Measurements from ENCODE around the gene NDUFB8.

DNA sequence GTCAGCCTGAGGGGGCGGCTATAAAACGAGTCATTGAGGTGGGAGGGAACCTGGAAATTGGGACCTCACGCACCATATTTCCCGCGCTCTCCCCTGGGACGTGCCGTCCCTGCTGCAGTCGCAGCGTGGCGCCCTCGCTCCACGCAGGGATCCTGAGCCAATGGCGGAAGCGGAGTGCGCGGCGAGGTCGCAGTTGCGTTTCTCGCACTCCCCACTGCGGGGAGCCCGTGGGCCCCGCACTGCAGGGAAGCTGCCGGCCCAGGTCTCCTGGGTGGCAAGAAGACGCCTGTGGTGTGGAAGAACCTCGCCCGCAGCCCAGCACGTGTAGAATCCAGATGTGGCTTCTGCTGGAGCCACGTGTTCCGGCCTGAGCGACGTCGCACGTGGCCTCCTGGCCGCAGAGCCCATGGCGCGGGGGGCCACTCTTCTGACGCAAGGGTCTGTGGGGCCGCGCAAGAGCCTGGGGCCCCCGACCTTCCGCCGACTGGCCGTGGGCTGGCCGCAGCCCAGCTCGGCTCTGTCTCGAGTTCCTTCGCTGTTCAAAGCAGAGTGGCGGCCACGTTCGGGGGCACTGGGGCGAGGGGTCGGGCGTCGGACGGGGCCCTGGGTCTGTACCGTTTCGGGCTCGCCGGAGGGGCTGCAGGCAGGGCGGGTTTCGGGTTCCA lies 32.5 kb upstream of the NDUFB8 start:
- no peak for TF ChIP-seq POLR2A (IDR thresholded peaks at IDR 0.05)
- TF ChIP-seq, protein P1, sequence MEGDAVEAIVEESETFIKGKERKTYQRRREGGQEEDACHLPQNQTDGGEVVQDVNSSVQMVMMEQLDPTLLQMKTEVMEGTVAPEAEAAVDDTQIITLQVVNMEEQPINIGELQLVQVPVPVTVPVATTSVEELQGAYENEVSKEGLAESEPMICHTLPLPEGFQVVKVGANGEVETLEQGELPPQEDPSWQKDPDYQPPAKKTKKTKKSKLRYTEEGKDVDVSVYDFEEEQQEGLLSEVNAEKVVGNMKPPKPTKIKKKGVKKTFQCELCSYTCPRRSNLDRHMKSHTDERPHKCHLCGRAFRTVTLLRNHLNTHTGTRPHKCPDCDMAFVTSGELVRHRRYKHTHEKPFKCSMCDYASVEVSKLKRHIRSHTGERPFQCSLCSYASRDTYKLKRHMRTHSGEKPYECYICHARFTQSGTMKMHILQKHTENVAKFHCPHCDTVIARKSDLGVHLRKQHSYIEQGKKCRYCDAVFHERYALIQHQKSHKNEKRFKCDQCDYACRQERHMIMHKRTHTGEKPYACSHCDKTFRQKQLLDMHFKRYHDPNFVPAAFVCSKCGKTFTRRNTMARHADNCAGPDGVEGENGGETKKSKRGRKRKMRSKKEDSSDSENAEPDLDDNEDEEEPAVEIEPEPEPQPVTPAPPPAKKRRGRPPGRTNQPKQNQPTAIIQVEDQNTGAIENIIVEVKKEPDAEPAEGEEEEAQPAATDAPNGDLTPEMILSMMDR (IDR thresholded peaks at IDR 0.05) = peak in 2 of 3 donors; percentile 52 to 75
- no peak for TF ChIP-seq EP300 (IDR thresholded peaks at IDR 0.05)
